ENCODE data around the gene CALML6. TPM values are rescaled to one million over a fixed set of nuclear protein-coding genes. Genes with fewer than 3 reads are reported as not detected.

Gene CALML6
- total and polyA plus RNA-seq, 2 of the 4 experiments (the other 2 are of a cell fraction): 0.91 TPM; not detected in 1

- Histone ChIP-seq H2BK5ac (ENCODE audit: low read depth, low read length, poor library complexity, severe bottlenecking) (no peak overlapping the region), H2AK9ac (replicated peaks; ENCODE audit: low read depth, low read length, poor library complexity) (peak overlapping the region; percentile 47), H3K9me1 (ENCODE audit: insufficient read depth, low read length) (peaks cover 2% of the 10 kb centered on the region), H2BK120ac (ENCODE audit: low read depth, low read length) (no peak overlapping the region), H4K8ac (ENCODE audit: low read depth in 2 of 2, low read length in 2 of 2) (no peak overlapping the region), H3K4me1 (ENCODE audit: control insufficient read depth, insufficient read depth, low read length) (peaks cover 10% of the 10 kb centered on the region), H2BK15ac (ENCODE audit: low read depth, low read length) (no peak overlapping the region), H3K36me3 (ENCODE audit: control insufficient read depth, insufficient read depth, low read length) (no peaks in the 10 kb centered on the region), H3K23ac (ENCODE audit: low read depth, low read length) (no peak overlapping the region), H3K27ac (ENCODE audit: insufficient read depth, low read length) (no peak overlapping the region), H4K91ac (ENCODE audit: insufficient read depth, low read depth, low read length) (no peak overlapping the region), H2AK5ac (ENCODE audit: low read depth, low read length) (peak overlapping the region; percentile 35; the same call in 1 of the 2 replicates), H3K9ac (ENCODE audit: low read depth, low read length) (no peak overlapping the region), H3K18ac (ENCODE audit: low read depth, low read length) (no peak overlapping the region), H3K79me1 (ENCODE audit: low read depth in 1 of 2, low read length in 2 of 2) (peaks cover 13 to 18% of the 10 kb centered on the region in 2 experiments), H3K56ac (ENCODE audit: extremely low read depth, insufficient read depth, low read length) (no peak overlapping the region), H3K9me3 (ENCODE audit: control insufficient read depth, insufficient read depth, low read length) (no peaks in the 10 kb centered on the region), H3K4me3 (ENCODE audit: insufficient read depth, low read depth, low read length) (no peak overlapping the region), H3K4ac (ENCODE audit: low read depth, low read length) (no peak overlapping the region), H3K27me3 (ENCODE audit: control insufficient read depth, insufficient read depth, low read length) (no peaks in the 10 kb centered on the region), H4K20me1 (ENCODE audit: insufficient read depth, low read length) (peaks cover 16% of the 10 kb centered on the region), H3K4me2 (ENCODE audit: low read depth, low read length) (no peak overlapping the region), H2BK20ac (ENCODE audit: low read depth, low read length) (no peak overlapping the region), H2AFZ (replicated peaks; ENCODE audit: low read length, poor library complexity) (no peak overlapping the region), H3K14ac (replicated peaks; ENCODE audit: low read depth, low read length) (no peak overlapping the region), H4K5ac (ENCODE audit: low read depth, low read length) (no peak overlapping the region)
- in situ Hi-C loops (cut with MboI; ENCODE audit: low sequenced_read_pairs) (no loop called here), dilution Hi-C loops (cut with HindIII; ENCODE audit: low sequenced_read_pairs, unreplicated experiment) (no loop called here), intact Hi-C loops (cut with micrococcal nuclease) (no loop called here)
- DNase-seq: no peak
- POLR2A ChIA-PET (ENCODE audit: unreplicated experiment): no interaction called here
- TF ChIP-seq MAFK (IDR thresholded peaks at IDR 0.05; ENCODE audit: low read depth, low read length) (no peak), MAZ (IDR thresholded peaks at IDR 0.05; ENCODE audit: borderline replicate concordance, low read depth, low read length) (no peak)
- no peak for ATAC-seq (ENCODE audit: low read depth)
- WGBS, 2 experiments (ENCODE audit: extremely low coverage in 2 of 2, insufficient read length in 1 of 2): 85% methylated on average over 8 of the region's 19 CpGs; no CpG with 5 or more reads in 1 of the 2 experiments
- CTCF ChIA-PET: no interaction called here
- no TSS peak for BruUV-seq (replicated peaks)
These were observed 21.6 kb upstream of the CALML6 start for GRCh38 chr1:1893291-1893985.

Measured in IMR-90 (cell line).